GM12864 (cell line): ENCODE data around the gene NDUFAF2.

ENCODE experiments used
- DNase-seq: peaks from one replicate; pipeline ENCODE4 v3.0.0-alpha.2; 2011; ENCODE audit warnings: low read depth
- H3K4me3 ChIP-seq: 2 replicates; pipeline ENCODE4 v1.5.1; 2011; ENCODE audit warnings: mild to moderate bottlenecking, low read depth, low read length, control low read depth
- CTCF ChIP-seq: IDR thresholded peaks from 2 replicates; pipeline ENCODE4 v1.5.1; 2011; ENCODE audit warnings: low read depth, mild to moderate bottlenecking, moderate library complexity, low read length, control low read depth, inconsistent platforms; ENCODE audit errors: missing control alignments

NDUFAF2 gene

GRCh38 chr5:60989790-60990189, 44.8 kb downstream of the NDUFAF2 start:
- no peak for DNase-seq
- TF ChIP-seq CTCF, result no peak
- H3K4me3 ChIP-seq, result no peak overlapping the region

- no peak for DNase-seq
- no peak for TF ChIP-seq CTCF
These were observed 47.9 kb downstream of the NDUFAF2 start for GRCh38 chr5:60992871-60993270.

GRCh38 chr5:60993425-60993824, 48.4 kb downstream of the NDUFAF2 start:
- DNase-seq, result no peak
- no peak overlapping the region for H3K4me3 ChIP-seq
- no peak for TF ChIP-seq CTCF

More at GRCh38 chr5:60992871-60993270, 47.9 kb downstream of the NDUFAF2 start:
- H3K4me3 ChIP-seq, result no peak overlapping the region

- DNase-seq, result no peak
- H3K4me3 ChIP-seq, result no peak overlapping the region
- no peak for TF ChIP-seq CTCF
These were observed 49.0 kb downstream of the NDUFAF2 start for GRCh38 chr5:60993875-60994571.

- no peak for TF ChIP-seq CTCF
- DNase-seq, result no peak
- no peak overlapping the region for H3K4me3 ChIP-seq
These were observed 51.4 kb downstream of the NDUFAF2 start for GRCh38 chr5:60996368-60996767.

- TF ChIP-seq CTCF, result no peak
- DNase-seq, result no peak
- H3K4me3 ChIP-seq, result no peak overlapping the region
These were observed 52.7 kb downstream of the NDUFAF2 start for GRCh38 chr5:60997721-60998120.

- DNase-seq, result no peak
- no peak for TF ChIP-seq CTCF
- no peak overlapping the region for H3K4me3 ChIP-seq
These were observed 55.9 kb downstream of the NDUFAF2 start for GRCh38 chr5:61000887-61001286.
